Measurements from ENCODE around the gene SLCO4A1. TPM values are rescaled to one million over a fixed set of nuclear protein-coding genes. Genes with fewer than 3 reads are reported as not detected.

The SLCO4A1 gene
- polyA plus RNA-seq, 1 donor (not counting 4 experiments of a cell fraction or from before 2014, with no cell fraction given): 1.8 TPM

DNA sequence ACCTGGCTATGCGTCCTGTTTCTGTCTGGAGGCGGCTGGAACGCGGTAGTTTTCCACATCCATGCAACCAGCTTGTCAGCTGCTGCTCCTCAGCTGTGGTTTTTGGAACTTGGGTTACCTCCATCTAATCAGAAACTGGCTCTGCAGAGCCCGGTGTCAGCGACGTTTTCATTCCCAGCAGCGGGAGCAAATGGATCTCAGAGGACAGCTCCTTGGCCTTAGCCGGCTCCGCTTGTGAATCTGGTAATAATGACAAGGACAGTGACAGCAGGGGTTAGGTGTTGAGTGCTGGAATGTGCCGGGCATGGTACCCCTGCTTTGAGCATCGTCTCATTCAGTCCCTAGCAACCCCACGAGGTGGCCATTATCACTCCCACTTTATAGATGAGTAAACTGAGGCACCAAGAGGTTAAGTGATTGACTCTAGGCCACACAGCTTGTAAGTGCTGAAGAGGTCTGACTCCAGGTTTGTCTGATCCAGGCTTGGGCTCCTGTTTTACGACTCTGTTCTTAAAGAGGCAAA, 1.3 kb downstream of the SLCO4A1 start:
- TF ChIP-seq EZH2 (IDR thresholded peaks at IDR 0.05; ENCODE audit: low read length): peak; percentile 47
- TF ChIP-seq, protein P1, sequence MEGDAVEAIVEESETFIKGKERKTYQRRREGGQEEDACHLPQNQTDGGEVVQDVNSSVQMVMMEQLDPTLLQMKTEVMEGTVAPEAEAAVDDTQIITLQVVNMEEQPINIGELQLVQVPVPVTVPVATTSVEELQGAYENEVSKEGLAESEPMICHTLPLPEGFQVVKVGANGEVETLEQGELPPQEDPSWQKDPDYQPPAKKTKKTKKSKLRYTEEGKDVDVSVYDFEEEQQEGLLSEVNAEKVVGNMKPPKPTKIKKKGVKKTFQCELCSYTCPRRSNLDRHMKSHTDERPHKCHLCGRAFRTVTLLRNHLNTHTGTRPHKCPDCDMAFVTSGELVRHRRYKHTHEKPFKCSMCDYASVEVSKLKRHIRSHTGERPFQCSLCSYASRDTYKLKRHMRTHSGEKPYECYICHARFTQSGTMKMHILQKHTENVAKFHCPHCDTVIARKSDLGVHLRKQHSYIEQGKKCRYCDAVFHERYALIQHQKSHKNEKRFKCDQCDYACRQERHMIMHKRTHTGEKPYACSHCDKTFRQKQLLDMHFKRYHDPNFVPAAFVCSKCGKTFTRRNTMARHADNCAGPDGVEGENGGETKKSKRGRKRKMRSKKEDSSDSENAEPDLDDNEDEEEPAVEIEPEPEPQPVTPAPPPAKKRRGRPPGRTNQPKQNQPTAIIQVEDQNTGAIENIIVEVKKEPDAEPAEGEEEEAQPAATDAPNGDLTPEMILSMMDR (optimal IDR thresholded peaks at IDR 0.05 in 1 of 3, IDR thresholded peaks at IDR 0.05 in 1 of 3, conservative IDR thresholded peaks at IDR 0.05 in 1 of 3; ENCODE audit: extremely low read depth in 1 of 3, insufficient read depth in 2 of 3, low read length in 3 of 3): no peak
- Histone ChIP-seq H2AFZ (ENCODE audit: control insufficient read depth, low read length) (no peak overlapping the region), H3K4me1 (ENCODE audit: control insufficient read depth, extremely low read depth, insufficient read depth, low read length) (peaks cover 6% of the 10 kb centered on the region), H4K20me1 (ENCODE audit: control insufficient read depth, extremely low read depth, insufficient read depth, low read length) (peaks cover 4% of the 10 kb centered on the region), H3K27ac (ENCODE audit: control insufficient read depth, insufficient read depth, low read length) (no peak overlapping the region), H3K4me2 (ENCODE audit: control insufficient read depth, extremely low read depth, insufficient read depth, low read depth, low read length) (peak overlapping the region; percentile 81), H3K36me3 (ENCODE audit: control insufficient read depth in 2 of 2, extremely low read depth in 1 of 2, insufficient read depth in 2 of 2, low read length in 2 of 2) (no peaks in the 10 kb centered on the region), H3K27me3 (ENCODE audit: control insufficient read depth, extremely low read depth, insufficient read depth, low read length) (peaks cover 15% of the 10 kb centered on the region), H3K9ac (ENCODE audit: control insufficient read depth, extremely low read depth, insufficient read depth, low read length) (peak overlapping the region; percentile 49), H3K79me2 (ENCODE audit: control insufficient read depth, insufficient read depth, low read length) (no peaks in the 10 kb centered on the region), H3K9me3 (ENCODE audit: control insufficient read depth, low read depth, low read length) (no peaks in the 10 kb centered on the region), H3K4me3 (ENCODE audit: control insufficient read depth in 2 of 3, extremely low read depth in 1 of 3, insufficient read depth in 2 of 3, low read depth in 1 of 3, low read length in 3 of 3) (peak overlapping the region; percentile 42 to 61 (median 61)), H3K9me1 (ENCODE audit: control insufficient read depth, extremely low read depth, insufficient read depth, low read length) (no peaks in the 10 kb centered on the region)
- dilution Hi-C loops (cut with MboI; ENCODE audit: extremely low pct_ligation_motif_present, low sequenced_read_pairs): no loop called here
- DNase-seq (ENCODE audit: low read depth, low spot score): no peak
- FAIRE-seq: no peak

DNA sequence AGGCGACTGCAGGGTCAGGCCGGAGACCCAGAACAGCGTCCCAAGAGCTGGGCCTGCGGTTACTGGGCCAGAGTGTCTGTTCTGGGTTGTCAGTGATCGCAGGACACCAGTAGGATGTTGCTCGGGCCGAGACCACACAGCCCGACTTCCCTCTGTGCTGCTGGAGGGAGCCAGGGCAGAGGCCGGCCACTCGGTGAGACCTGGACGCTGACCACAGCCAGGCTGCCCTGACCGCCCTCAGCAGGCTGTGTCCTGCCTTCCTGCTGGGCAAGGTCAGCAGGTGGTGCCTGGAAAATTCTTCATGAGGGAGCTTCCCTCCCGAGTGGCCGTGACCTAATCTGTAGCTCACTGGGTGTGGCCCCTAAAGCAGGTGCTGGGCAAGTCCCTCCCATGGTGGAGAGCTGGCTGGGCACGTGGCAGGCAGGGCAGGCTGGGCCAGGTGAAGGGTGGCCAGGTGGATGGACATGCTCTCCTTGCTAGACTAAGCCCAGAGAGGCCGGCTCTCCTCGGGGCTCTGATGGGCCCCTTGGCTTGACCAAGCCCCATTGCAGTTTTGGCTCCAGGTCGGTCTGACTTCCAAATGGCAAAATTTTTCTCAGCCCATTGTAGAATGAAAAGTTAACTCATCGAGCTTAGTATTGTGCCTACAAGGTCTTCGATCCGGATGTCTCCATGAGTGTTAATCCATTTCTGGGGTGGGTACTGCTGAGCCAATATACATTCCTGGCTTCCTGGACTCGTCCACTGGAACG, 1.9 kb downstream of the SLCO4A1 start:
- dilution Hi-C loops (cut with MboI; ENCODE audit: extremely low pct_ligation_motif_present, low sequenced_read_pairs): no loop called here
- H3K4me1 ChIP-seq (ENCODE audit: control insufficient read depth, extremely low read depth, insufficient read depth, low read length): peaks cover 6% of the 10 kb centered on the region
- H3K4me2 ChIP-seq (ENCODE audit: control insufficient read depth, extremely low read depth, insufficient read depth, low read depth, low read length): no peak overlapping the region
- no peak overlapping the region for H3K27ac ChIP-seq (ENCODE audit: control insufficient read depth, insufficient read depth, low read length)
- no peaks in the 10 kb centered on the region for H3K79me2 ChIP-seq (ENCODE audit: control insufficient read depth, insufficient read depth, low read length)
- H3K4me3 ChIP-seq (ENCODE audit: control insufficient read depth in 2 of 3, extremely low read depth in 1 of 3, insufficient read depth in 2 of 3, low read depth in 1 of 3, low read length in 3 of 3): no peak overlapping the region
- no peaks in the 10 kb centered on the region for H3K9me1 ChIP-seq (ENCODE audit: control insufficient read depth, extremely low read depth, insufficient read depth, low read length)
- no peaks in the 10 kb centered on the region for H3K9me3 ChIP-seq (ENCODE audit: control insufficient read depth, low read depth, low read length)
- peaks cover 10% of the 10 kb centered on the region for H3K27me3 ChIP-seq (ENCODE audit: control insufficient read depth, extremely low read depth, insufficient read depth, low read length)
- H2AFZ ChIP-seq (ENCODE audit: control insufficient read depth, low read length): no peak overlapping the region
- TF ChIP-seq, protein P1 (optimal IDR thresholded peaks at IDR 0.05 in 1 of 3, IDR thresholded peaks at IDR 0.05 in 1 of 3, conservative IDR thresholded peaks at IDR 0.05 in 1 of 3; ENCODE audit: extremely low read depth in 1 of 3, insufficient read depth in 2 of 3, low read length in 3 of 3): no peak
- TF ChIP-seq EZH2 (IDR thresholded peaks at IDR 0.05; ENCODE audit: low read length): no peak
- DNase-seq (ENCODE audit: low read depth, low spot score): no peak
- FAIRE-seq: no peak
- H3K9ac ChIP-seq (ENCODE audit: control insufficient read depth, extremely low read depth, insufficient read depth, low read length): no peak overlapping the region
- no peaks in the 10 kb centered on the region for H3K36me3 ChIP-seq (ENCODE audit: control insufficient read depth in 2 of 2, extremely low read depth in 1 of 2, insufficient read depth in 2 of 2, low read length in 2 of 2)
- peaks cover 4% of the 10 kb centered on the region for H4K20me1 ChIP-seq (ENCODE audit: control insufficient read depth, extremely low read depth, insufficient read depth, low read length)
